Germinal center (tissue), 1 donor: ENCODE measurements around the gene DECR2.
"Not testable (repeated sequence)": the region's sequence is repeated elsewhere in the genome, so short reads cannot be mapped to it uniquely, and the experiment has no call there.

Experiments
- DNase-seq: peaks from one replicate; pipeline ENCODE4 v3.0.0; 2012; ENCODE audit warnings: mixed read lengths, low spot score

The DECR2 gene

GRCh38 chr16:401468-402348 lies at the start of gene DECR2:
Gene DECR2 (plus strand): TSS chr16:401885. CDS start chr16:401964, 79 bp downstream.
- DNase-seq, result peak; percentile 97

- peak; percentile 96 for DNase-seq
Measured at GRCh38 chr16:352547-353403, 48.9 kb upstream of the DECR2 start, which contains the start of gene AXIN1. Gene AXIN1 (minus strand): TSS chr16:352723. CDS start chr16:347025, 5,698 bp downstream.

- no peak for DNase-seq
Measured at GRCh38 chr16:353404-354290, 48.0 kb upstream of the DECR2 start.

GRCh38 chr16:354291-354881 lies 47.3 kb upstream of the DECR2 start:
- no peak for DNase-seq

GRCh38 chr16:354971-355461 lies 46.7 kb upstream of the DECR2 start:
- no peak for DNase-seq

- no peak for DNase-seq
Measured at GRCh38 chr16:356741-357140, 44.9 kb upstream of the DECR2 start.

GRCh38 chr16:359067-359763 lies 42.5 kb upstream of the DECR2 start:
- DNase-seq, result no peak

GRCh38 chr16:359871-360697 lies 41.6 kb upstream of the DECR2 start:
- DNase-seq, result no peak

GRCh38 chr16:360698-361336 lies 40.9 kb upstream of the DECR2 start:
- DNase-seq, result no peak

GRCh38 chr16:361341-361871 lies 40.3 kb upstream of the DECR2 start:
- no peak for DNase-seq

GRCh38 chr16:361872-362701 lies 39.6 kb upstream of the DECR2 start:
- peak; percentile 67 for DNase-seq

- DNase-seq, result not testable (repeated sequence)
Measured at GRCh38 chr16:362702-362999, 39.0 kb upstream of the DECR2 start.

- no peak for DNase-seq
Measured at GRCh38 chr16:363110-363765, 38.4 kb upstream of the DECR2 start.

- no peak for DNase-seq
Measured at GRCh38 chr16:363766-364490, 37.8 kb upstream of the DECR2 start.

- no peak for DNase-seq
Measured at GRCh38 chr16:364595-365491, 36.8 kb upstream of the DECR2 start.

- no peak for DNase-seq
Measured at GRCh38 chr16:366476-366875, 35.2 kb upstream of the DECR2 start.
